ENCODE results near the gene ZNF775.
A peak's percentile ranks its signal among the peaks of the same experiment; 100 is the strongest.

DNA sequence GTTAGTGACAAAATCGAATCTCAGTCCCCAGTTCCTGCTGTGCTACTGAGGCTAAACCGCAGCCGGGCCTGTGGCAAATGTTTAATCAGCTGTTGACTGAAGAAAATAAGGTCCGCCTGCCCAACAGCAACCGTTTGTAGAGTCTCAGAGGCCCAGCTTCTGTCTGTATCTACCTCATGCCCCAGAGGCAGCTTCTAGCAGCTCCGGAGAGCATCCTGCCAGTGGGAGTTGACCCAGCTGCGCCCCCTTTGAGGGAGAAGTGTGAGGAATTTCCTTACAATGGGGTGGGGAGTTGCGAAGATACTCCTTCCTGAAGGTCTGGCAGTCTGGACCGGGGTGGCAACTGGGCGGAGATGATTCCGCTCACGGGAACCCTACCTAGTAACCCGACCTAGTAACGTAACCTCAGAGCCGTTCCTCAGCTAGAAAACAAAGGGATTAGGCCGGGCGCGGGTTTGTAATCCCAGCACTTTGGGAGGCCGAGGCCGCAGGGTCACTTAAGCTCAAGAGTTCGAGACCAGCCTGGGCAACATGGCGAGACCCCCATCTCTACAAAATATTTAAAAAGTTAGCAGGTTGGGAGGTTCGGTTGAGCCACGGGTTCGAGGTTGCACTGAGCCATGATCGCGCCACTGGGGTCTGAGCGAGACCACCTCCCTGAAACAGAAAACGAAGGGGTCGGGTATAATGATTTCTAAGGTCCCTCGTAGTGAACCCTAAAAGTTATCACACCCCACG, 846 bp upstream of the ZNF775 start:
- TF ChIP-seq CTCF (IDR thresholded peaks at IDR 0.05; ENCODE audit: borderline replicate concordance, extremely low read depth, low read length, poor library complexity, severe bottlenecking): peak; percentile 68
- no peak for TF ChIP-seq EZH2 (IDR thresholded peaks at IDR 0.05; ENCODE audit: borderline replicate concordance, low read depth, low read length, severe bottlenecking)

All from DND-41 (cell line).